Mucosa of rectum (tissue), 2 donors: Measurements from ENCODE around the gene CHD6.

Source experiments
- H3K27ac ChIP-seq, 2 donors: one replicate each; pipeline ENCODE4 v1.7.0; 2013; ENCODE audit warnings: inconsistent platforms in 2 of 2, low read depth in 2 of 2, low read length in 2 of 2
- H3K27me3 ChIP-seq, 2 donors: one replicate each; pipeline ENCODE4 v1.7.0; 2013; ENCODE audit warnings: low read length in 2 of 2; ENCODE audit not compliant: control insufficient read depth in 2 of 2, insufficient read depth in 2 of 2
- H3K36me3 ChIP-seq, 2 donors: one replicate each; pipeline ENCODE4 v1.7.0; 2013; ENCODE audit warnings: low read length in 2 of 2; ENCODE audit not compliant: control insufficient read depth in 2 of 2, insufficient read depth in 2 of 2
- H3K4me1 ChIP-seq, 2 donors: one replicate each; pipeline ENCODE4 v1.7.0; 2013; ENCODE audit warnings: low read length in 2 of 2, mild to moderate bottlenecking in 1 of 2; ENCODE audit not compliant: control insufficient read depth in 2 of 2, insufficient read depth in 2 of 2
- H3K4me3 ChIP-seq, 2 donors: one replicate each; pipeline ENCODE4 v1.7.0; 2013; ENCODE audit warnings: low read length in 2 of 2
- H3K9ac ChIP-seq, 2 donors: one replicate each; pipeline ENCODE4 v1.7.0; 2013; ENCODE audit warnings: low read length in 2 of 2, low read depth in 1 of 2, mild to moderate bottlenecking in 1 of 2
- H3K9me3 ChIP-seq, 2 donors: one replicate each; pipeline ENCODE4 v1.7.0; 2013; ENCODE audit warnings: low read length in 2 of 2; ENCODE audit not compliant: control insufficient read depth in 2 of 2
- donor health status: healthy.
- donor health status: Normal muscosa, but diverticular disease.

The CHD6 gene

GRCh38 chr20:41645372-41645771, 27.2 kb upstream of the CHD6 start:
- Histone ChIP-seq H3K4me1 (peaks cover 17 to 18% of the 10 kb centered on the region in 2 donors), H3K36me3 (no peaks in the 10 kb centered on the region)

GRCh38 chr20:41643504-41643938, 25.3 kb upstream of the CHD6 start:
- no peak overlapping the region for H3K27ac ChIP-seq

More at GRCh38 chr20:41645372-41645771, 27.2 kb upstream of the CHD6 start:
- no peak overlapping the region for H3K4me3 ChIP-seq
- no peak overlapping the region for H3K9ac ChIP-seq
- H3K27me3 ChIP-seq = no peaks in the 10 kb centered on the region
- no peak overlapping the region for H3K27ac ChIP-seq
- H3K9me3 ChIP-seq = no peaks in the 10 kb centered on the region

GRCh38 chr20:41639630-41640029, 21.5 kb upstream of the CHD6 start:
- no peaks in the 10 kb centered on the region for H3K27me3 ChIP-seq
- no peak overlapping the region for H3K27ac ChIP-seq
- H3K9ac ChIP-seq = no peak overlapping the region
- H3K36me3 ChIP-seq = no peaks in the 10 kb centered on the region
- no peak overlapping the region for H3K4me3 ChIP-seq
- H3K9me3 ChIP-seq = no peaks in the 10 kb centered on the region
- peaks cover 7 to 8% of the 10 kb centered on the region in 2 donors for H3K4me1 ChIP-seq

More at GRCh38 chr20:41643504-41643938, 25.3 kb upstream of the CHD6 start:
- Histone ChIP-seq H3K9ac (no peak overlapping the region), H3K4me1 (peaks cover 7 to 8% of the 10 kb centered on the region in 2 donors), H3K4me3 (no peak overlapping the region), H3K9me3 (no peaks in the 10 kb centered on the region), H3K36me3 (no peaks in the 10 kb centered on the region), H3K27me3 (no peaks in the 10 kb centered on the region)

GRCh38 chr20:41638456-41638855, 20.3 kb upstream of the CHD6 start:
- H3K9ac ChIP-seq = no peak overlapping the region

GRCh38 chr20:41635158-41635557, 17.0 kb upstream of the CHD6 start:
- Histone ChIP-seq H3K4me3 (no peak overlapping the region), H3K27ac (no peak overlapping the region), H3K36me3 (no peaks in the 10 kb centered on the region), H3K9me3 (no peaks in the 10 kb centered on the region), H3K9ac (no peak overlapping the region), H3K27me3 (no peaks in the 10 kb centered on the region), H3K4me1 (no peaks in the 10 kb centered on the region)

More at GRCh38 chr20:41638456-41638855, 20.3 kb upstream of the CHD6 start:
- Histone ChIP-seq H3K9me3 (no peaks in the 10 kb centered on the region), H3K4me3 (no peak overlapping the region), H3K36me3 (no peaks in the 10 kb centered on the region), H3K27me3 (no peaks in the 10 kb centered on the region), H3K4me1 (peaks cover 2% of the 10 kb centered on the region in 2 donors), H3K27ac (no peak overlapping the region)

GRCh38 chr20:41632896-41633295, 14.7 kb upstream of the CHD6 start:
- H3K4me1 ChIP-seq = no peaks in the 10 kb centered on the region
- no peaks in the 10 kb centered on the region for H3K9me3 ChIP-seq
- H3K36me3 ChIP-seq = no peaks in the 10 kb centered on the region
- no peak overlapping the region for H3K27ac ChIP-seq
- H3K9ac ChIP-seq = no peak overlapping the region
- H3K4me3 ChIP-seq = no peak overlapping the region
- H3K27me3 ChIP-seq = no peaks in the 10 kb centered on the region

- no peaks in the 10 kb centered on the region for H3K9me3 ChIP-seq
- H3K4me3 ChIP-seq = no peak overlapping the region
- H3K4me1 ChIP-seq = no peaks in the 10 kb centered on the region
- no peaks in the 10 kb centered on the region for H3K27me3 ChIP-seq
- no peak overlapping the region for H3K27ac ChIP-seq
- no peak overlapping the region for H3K9ac ChIP-seq
- H3K36me3 ChIP-seq = no peaks in the 10 kb centered on the region
Measured at GRCh38 chr20:41631826-41632225, 13.6 kb upstream of the CHD6 start.

- H3K27ac ChIP-seq = no peak overlapping the region
- H3K4me1 ChIP-seq = no peaks in the 10 kb centered on the region
- H3K27me3 ChIP-seq = no peaks in the 10 kb centered on the region
- no peak overlapping the region for H3K9ac ChIP-seq
- no peaks in the 10 kb centered on the region for H3K36me3 ChIP-seq
- H3K9me3 ChIP-seq = no peaks in the 10 kb centered on the region
- H3K4me3 ChIP-seq = no peak overlapping the region
Measured at GRCh38 chr20:41630846-41631245, 12.7 kb upstream of the CHD6 start.

- Histone ChIP-seq H3K27ac (no peak overlapping the region), H3K27me3 (no peaks in the 10 kb centered on the region), H3K4me3 (no peak overlapping the region), H3K9ac (no peak overlapping the region), H3K9me3 (no peaks in the 10 kb centered on the region), H3K36me3 (no peaks in the 10 kb centered on the region), H3K4me1 (no peaks in the 10 kb centered on the region)
Measured at GRCh38 chr20:41627611-41628244, 9.6 kb upstream of the CHD6 start.

GRCh38 chr20:41627001-41627495, 8.9 kb upstream of the CHD6 start:
- Histone ChIP-seq H3K27ac (no peak overlapping the region), H3K9me3 (no peaks in the 10 kb centered on the region), H3K27me3 (no peaks in the 10 kb centered on the region), H3K9ac (no peak overlapping the region), H3K4me3 (no peak overlapping the region), H3K4me1 (no peaks in the 10 kb centered on the region), H3K36me3 (no peaks in the 10 kb centered on the region)
